ENCODE data around the gene CRHR2. TPM values are rescaled to one million over a fixed set of nuclear protein-coding genes. Genes with fewer than 3 reads are reported as not detected.

CRHR2 gene
- total RNA-seq (2021) (not detected in 2 replicates), Bru-seq, nascent RNA (not detected), BruChase-seq, experiment 1, labeled RNA remaining after a 2-hour chase (not detected), BruChase-seq, experiment 2, labeled RNA remaining after a 6-hour chase (not detected)
- long read RNA-seq: 0 reads

DNA sequence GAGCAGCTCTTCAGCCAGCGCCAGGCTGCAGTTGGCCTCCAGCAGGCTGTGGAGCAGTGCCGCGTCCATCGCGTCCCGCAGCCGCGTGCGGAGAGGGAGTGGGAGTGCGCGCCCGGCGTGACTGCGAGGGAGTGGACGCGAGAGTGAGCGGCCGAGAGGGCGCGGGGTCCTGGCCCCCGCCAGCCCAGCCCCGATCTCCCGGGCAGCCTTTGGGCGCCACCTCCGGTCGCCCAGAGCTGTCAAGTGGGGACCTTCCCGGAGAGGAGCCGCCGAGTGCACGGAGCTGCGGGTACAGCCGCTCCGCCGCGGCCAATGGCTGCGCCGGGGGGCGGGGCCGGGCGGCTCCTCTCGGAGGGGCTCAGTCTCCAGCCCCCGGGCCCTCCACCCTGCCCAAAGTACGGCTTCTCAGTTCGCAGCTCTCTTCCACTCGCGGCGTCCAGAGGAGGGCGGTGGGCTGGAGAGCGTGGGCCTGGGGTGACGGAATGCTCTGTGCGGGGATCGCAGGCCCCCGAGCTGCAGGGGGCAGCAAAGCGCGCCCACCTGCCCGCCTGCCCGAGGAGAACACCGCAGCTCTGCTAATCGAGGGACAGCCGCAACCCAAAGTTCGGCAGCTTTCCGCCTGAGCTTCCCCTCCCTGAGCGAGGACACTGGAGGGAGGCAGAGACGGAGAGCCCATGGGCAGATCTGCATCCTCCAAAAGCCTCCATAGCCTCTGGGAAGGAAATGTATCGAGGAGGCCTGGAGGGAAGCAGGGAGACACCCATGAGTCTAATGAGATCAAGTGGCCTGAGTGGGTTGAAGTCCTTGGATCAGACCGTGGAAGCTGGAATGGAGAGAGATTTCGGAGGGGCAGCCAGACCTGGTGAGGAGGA lies at the start of gene CRHR2:
CRHR2 (minus strand) TSS at position 245 of the 872 bp plus-strand sequence; CDS start at position 69, 176 bp downstream.
- no TSS peak for BruUV-seq (replicated peaks)
- DNase-seq (ENCODE audit: low spot score): peak; percentile 10
- Histone ChIP-seq H3K9me3 (ENCODE audit: low read depth, low read length, poor library complexity, severe bottlenecking) (no peaks in the 10 kb centered on the region), H3K27ac (ENCODE audit: low read depth, low read length, poor library complexity, severe bottlenecking) (no peak within 1 kb of the TSS), H3K4me1 (ENCODE audit: insufficient read depth, low read length, poor library complexity, severe bottlenecking) (peaks cover 9% of the 10 kb centered on the region), H3K4me3 (ENCODE audit: low read depth, low read length, poor library complexity, severe bottlenecking) (peak within 1 kb of the TSS; percentile 33), H3K36me3 (ENCODE audit: insufficient read depth, low read length, poor library complexity, severe bottlenecking) (no peaks in the 10 kb centered on the region), H3K27me3 (replicated peaks; ENCODE audit: insufficient read depth, low read depth, low read length, poor library complexity) (peaks cover 76% of the 10 kb centered on the region)
- intact Hi-C loops (cut with micrococcal nuclease; ENCODE audit: unreplicated experiment): no loop called here
- TF ChIP-seq EZH2 (IDR thresholded peaks at IDR 0.05; ENCODE audit: borderline replicate concordance, low read depth, low read length, poor library complexity, severe bottlenecking): no peak
- TF ChIP-seq, protein P1, sequence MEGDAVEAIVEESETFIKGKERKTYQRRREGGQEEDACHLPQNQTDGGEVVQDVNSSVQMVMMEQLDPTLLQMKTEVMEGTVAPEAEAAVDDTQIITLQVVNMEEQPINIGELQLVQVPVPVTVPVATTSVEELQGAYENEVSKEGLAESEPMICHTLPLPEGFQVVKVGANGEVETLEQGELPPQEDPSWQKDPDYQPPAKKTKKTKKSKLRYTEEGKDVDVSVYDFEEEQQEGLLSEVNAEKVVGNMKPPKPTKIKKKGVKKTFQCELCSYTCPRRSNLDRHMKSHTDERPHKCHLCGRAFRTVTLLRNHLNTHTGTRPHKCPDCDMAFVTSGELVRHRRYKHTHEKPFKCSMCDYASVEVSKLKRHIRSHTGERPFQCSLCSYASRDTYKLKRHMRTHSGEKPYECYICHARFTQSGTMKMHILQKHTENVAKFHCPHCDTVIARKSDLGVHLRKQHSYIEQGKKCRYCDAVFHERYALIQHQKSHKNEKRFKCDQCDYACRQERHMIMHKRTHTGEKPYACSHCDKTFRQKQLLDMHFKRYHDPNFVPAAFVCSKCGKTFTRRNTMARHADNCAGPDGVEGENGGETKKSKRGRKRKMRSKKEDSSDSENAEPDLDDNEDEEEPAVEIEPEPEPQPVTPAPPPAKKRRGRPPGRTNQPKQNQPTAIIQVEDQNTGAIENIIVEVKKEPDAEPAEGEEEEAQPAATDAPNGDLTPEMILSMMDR (conservative IDR thresholded peaks at IDR 0.05; ENCODE audit: low read depth, low read length): peak; percentile 54
- ChIA-PET CTCF (no interaction called here), POLR2A (ENCODE audit: low non-redundant PET) (no interaction called here)

DNA sequence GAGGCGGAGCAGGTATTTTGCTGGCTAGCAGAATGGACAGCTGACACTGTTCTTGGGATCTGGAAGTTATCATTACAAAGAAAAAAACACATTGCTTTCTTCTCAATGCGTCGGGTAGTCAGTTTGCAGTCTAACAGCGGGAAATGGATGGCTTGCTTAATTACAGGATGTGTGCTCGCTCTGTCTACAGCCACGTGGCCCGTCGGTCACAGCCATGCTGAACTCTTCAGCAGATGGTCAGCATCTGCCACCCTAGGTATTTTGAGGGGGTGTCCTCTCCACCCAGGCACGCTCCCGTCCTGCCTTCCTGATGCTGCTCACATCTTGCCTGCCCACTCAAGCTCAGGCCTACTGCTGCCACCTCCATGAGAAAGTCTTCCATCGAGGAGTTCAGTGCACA lies 49.3 kb upstream of the CRHR2 start:
- H3K4me3 ChIP-seq (ENCODE audit: low read depth, low read length, poor library complexity, severe bottlenecking): no peak overlapping the region
- no peak for DNase-seq (ENCODE audit: low spot score)
- no peaks in the 10 kb centered on the region for H3K4me1 ChIP-seq (ENCODE audit: insufficient read depth, low read length, poor library complexity, severe bottlenecking)
- no peaks in the 10 kb centered on the region for H3K36me3 ChIP-seq (ENCODE audit: insufficient read depth, low read length, poor library complexity, severe bottlenecking)
- peaks cover 7% of the 10 kb centered on the region for H3K27me3 ChIP-seq (replicated peaks; ENCODE audit: insufficient read depth, low read depth, low read length, poor library complexity)
- intact Hi-C loops (cut with micrococcal nuclease; ENCODE audit: unreplicated experiment): no loop called here
- no peak overlapping the region for H3K27ac ChIP-seq (ENCODE audit: low read depth, low read length, poor library complexity, severe bottlenecking)
- no peak for TF ChIP-seq EZH2 (IDR thresholded peaks at IDR 0.05; ENCODE audit: borderline replicate concordance, low read depth, low read length, poor library complexity, severe bottlenecking)
- TF ChIP-seq, protein P1 (conservative IDR thresholded peaks at IDR 0.05; ENCODE audit: low read depth, low read length): no peak
- no peaks in the 10 kb centered on the region for H3K9me3 ChIP-seq (ENCODE audit: low read depth, low read length, poor library complexity, severe bottlenecking)
- no TSS peak for BruUV-seq (replicated peaks)
- POLR2A ChIA-PET (ENCODE audit: low non-redundant PET): no interaction called here
- CTCF ChIA-PET: no interaction called here

DNA sequence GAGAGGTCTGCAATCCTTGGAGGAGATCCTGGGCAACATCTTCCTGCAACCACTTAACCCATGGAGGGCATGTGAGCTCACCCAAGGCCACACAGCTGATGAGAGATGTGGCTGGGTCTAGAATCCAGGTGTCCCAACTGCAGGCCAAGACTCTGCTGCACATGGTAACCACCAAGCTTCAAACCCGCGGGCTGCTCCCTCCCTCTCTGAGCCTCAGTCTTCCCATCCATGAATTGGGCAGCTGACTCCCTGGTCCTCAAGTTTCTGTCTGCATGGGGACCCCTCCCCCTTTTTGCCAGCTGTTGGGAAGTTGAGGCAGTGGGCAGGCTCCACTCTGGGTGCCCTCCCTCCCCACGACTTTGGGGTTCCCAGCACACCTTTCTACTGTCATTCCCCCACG lies 48.7 kb upstream of the CRHR2 start:
- CTCF ChIA-PET: no interaction called here
- no TSS peak for BruUV-seq (replicated peaks)
- Histone ChIP-seq H3K27me3 (replicated peaks; ENCODE audit: insufficient read depth, low read depth, low read length, poor library complexity) (peaks cover 7% of the 10 kb centered on the region), H3K9me3 (ENCODE audit: low read depth, low read length, poor library complexity, severe bottlenecking) (no peaks in the 10 kb centered on the region), H3K27ac (ENCODE audit: low read depth, low read length, poor library complexity, severe bottlenecking) (no peak overlapping the region), H3K36me3 (ENCODE audit: insufficient read depth, low read length, poor library complexity, severe bottlenecking) (no peaks in the 10 kb centered on the region), H3K4me1 (ENCODE audit: insufficient read depth, low read length, poor library complexity, severe bottlenecking) (no peaks in the 10 kb centered on the region), H3K4me3 (ENCODE audit: low read depth, low read length, poor library complexity, severe bottlenecking) (no peak overlapping the region)
- POLR2A ChIA-PET (ENCODE audit: low non-redundant PET): no interaction called here
- TF ChIP-seq, protein P1 (conservative IDR thresholded peaks at IDR 0.05; ENCODE audit: low read depth, low read length): no peak
- no peak for TF ChIP-seq EZH2 (IDR thresholded peaks at IDR 0.05; ENCODE audit: borderline replicate concordance, low read depth, low read length, poor library complexity, severe bottlenecking)
- intact Hi-C loops (cut with micrococcal nuclease; ENCODE audit: unreplicated experiment): no loop called here
- no peak for DNase-seq (ENCODE audit: low spot score)

All from A673 (cell line).